ENCODE measurements around the gene SLC35F4.
"Not testable (repeated sequence)": the region's sequence is repeated elsewhere in the genome, so short reads cannot be mapped to it uniquely, and the experiment has no call there.

Gene SLC35F4

GRCh38 chr14:57737598-57737997, 128.3 kb downstream of the SLC35F4 start:
- H3K27ac ChIP-seq (ENCODE audit: low read depth in 2 of 2, low read length in 2 of 2), result no peak overlapping the region
- H3K27me3 ChIP-seq (ENCODE audit: control insufficient read depth in 2 of 2, insufficient read depth in 2 of 2, low read length in 2 of 2), result no peaks in the 10 kb centered on the region
- H3K36me3 ChIP-seq (ENCODE audit: control insufficient read depth in 2 of 2, insufficient read depth in 2 of 2, low read length in 2 of 2), result no peaks in the 10 kb centered on the region
- no peak overlapping the region for H3K4me3 ChIP-seq (ENCODE audit: low read length in 2 of 2)
- no peak overlapping the region for H3K9ac ChIP-seq (ENCODE audit: low read depth in 1 of 2, low read length in 2 of 2)
- H3K4me1 ChIP-seq (ENCODE audit: control insufficient read depth in 2 of 2, insufficient read depth in 2 of 2, low read length in 2 of 2), result no peaks in the 10 kb centered on the region
- H3K9me3 ChIP-seq (ENCODE audit: control insufficient read depth in 2 of 2, low read length in 2 of 2), result no peaks in the 10 kb centered on the region

GRCh38 chr14:57736391-57736790, 129.5 kb downstream of the SLC35F4 start:
- Histone ChIP-seq H3K9me3 (ENCODE audit: control insufficient read depth in 2 of 2, low read length in 2 of 2) (no peaks in the 10 kb centered on the region), H3K27ac (ENCODE audit: low read depth in 2 of 2, low read length in 2 of 2) (no peak overlapping the region), H3K4me3 (ENCODE audit: low read length in 2 of 2) (no peak overlapping the region), H3K4me1 (ENCODE audit: control insufficient read depth in 2 of 2, insufficient read depth in 2 of 2, low read length in 2 of 2) (no peaks in the 10 kb centered on the region), H3K36me3 (ENCODE audit: control insufficient read depth in 2 of 2, insufficient read depth in 2 of 2, low read length in 2 of 2) (no peaks in the 10 kb centered on the region), H3K9ac (ENCODE audit: low read depth in 1 of 2, low read length in 2 of 2) (no peak overlapping the region), H3K27me3 (ENCODE audit: control insufficient read depth in 2 of 2, insufficient read depth in 2 of 2, low read length in 2 of 2) (no peaks in the 10 kb centered on the region)

- Histone ChIP-seq H3K9ac (ENCODE audit: low read depth in 1 of 2, low read length in 2 of 2) (no peak overlapping the region), H3K27me3 (ENCODE audit: control insufficient read depth in 2 of 2, insufficient read depth in 2 of 2, low read length in 2 of 2) (no peaks in the 10 kb centered on the region), H3K27ac (ENCODE audit: low read depth in 2 of 2, low read length in 2 of 2) (no peak overlapping the region), H3K4me3 (ENCODE audit: low read length in 2 of 2) (no peak overlapping the region), H3K9me3 (ENCODE audit: control insufficient read depth in 2 of 2, low read length in 2 of 2) (no peaks in the 10 kb centered on the region), H3K36me3 (ENCODE audit: control insufficient read depth in 2 of 2, insufficient read depth in 2 of 2, low read length in 2 of 2) (no peaks in the 10 kb centered on the region), H3K4me1 (ENCODE audit: control insufficient read depth in 2 of 2, insufficient read depth in 2 of 2, low read length in 2 of 2) (no peaks in the 10 kb centered on the region)
Measured at GRCh38 chr14:57735276-57735675, 130.6 kb downstream of the SLC35F4 start.

- Histone ChIP-seq H3K36me3 (ENCODE audit: control insufficient read depth in 2 of 2, insufficient read depth in 2 of 2, low read length in 2 of 2) (no peaks in the 10 kb centered on the region), H3K9ac (ENCODE audit: low read depth in 1 of 2, low read length in 2 of 2) (no peak overlapping the region), H3K27me3 (ENCODE audit: control insufficient read depth in 2 of 2, insufficient read depth in 2 of 2, low read length in 2 of 2) (no peaks in the 10 kb centered on the region), H3K4me3 (ENCODE audit: low read length in 2 of 2) (no peak overlapping the region), H3K9me3 (ENCODE audit: control insufficient read depth in 2 of 2, low read length in 2 of 2) (no peaks in the 10 kb centered on the region), H3K27ac (ENCODE audit: low read depth in 2 of 2, low read length in 2 of 2) (no peak overlapping the region), H3K4me1 (ENCODE audit: control insufficient read depth in 2 of 2, insufficient read depth in 2 of 2, low read length in 2 of 2) (no peaks in the 10 kb centered on the region)
Measured at GRCh38 chr14:57732463-57733285, 133.2 kb downstream of the SLC35F4 start.

- Histone ChIP-seq H3K27ac (ENCODE audit: low read depth in 2 of 2, low read length in 2 of 2) (no peak overlapping the region), H3K4me1 (ENCODE audit: control insufficient read depth in 2 of 2, insufficient read depth in 2 of 2, low read length in 2 of 2) (no peaks in the 10 kb centered on the region), H3K4me3 (ENCODE audit: low read length in 2 of 2) (no peak overlapping the region), H3K27me3 (ENCODE audit: control insufficient read depth in 2 of 2, insufficient read depth in 2 of 2, low read length in 2 of 2) (no peaks in the 10 kb centered on the region), H3K36me3 (ENCODE audit: control insufficient read depth in 2 of 2, insufficient read depth in 2 of 2, low read length in 2 of 2) (no peaks in the 10 kb centered on the region), H3K9ac (ENCODE audit: low read depth in 1 of 2, low read length in 2 of 2) (no peak overlapping the region), H3K9me3 (ENCODE audit: control insufficient read depth in 2 of 2, low read length in 2 of 2) (no peaks in the 10 kb centered on the region)
Measured at GRCh38 chr14:57729208-57730187, 136.4 kb downstream of the SLC35F4 start.

GRCh38 chr14:57725399-57726077, 140.4 kb downstream of the SLC35F4 start:
- no peaks in the 10 kb centered on the region for H3K4me1 ChIP-seq (ENCODE audit: control insufficient read depth in 2 of 2, insufficient read depth in 2 of 2, low read length in 2 of 2)
- H3K9me3 ChIP-seq (ENCODE audit: control insufficient read depth in 2 of 2, low read length in 2 of 2), result no peaks in the 10 kb centered on the region
- H3K9ac ChIP-seq (ENCODE audit: low read depth in 1 of 2, low read length in 2 of 2), result no peak overlapping the region
- H3K27ac ChIP-seq (ENCODE audit: low read depth in 2 of 2, low read length in 2 of 2), result no peak overlapping the region
- H3K36me3 ChIP-seq (ENCODE audit: control insufficient read depth in 2 of 2, insufficient read depth in 2 of 2, low read length in 2 of 2), result no peaks in the 10 kb centered on the region
- no peak overlapping the region for H3K4me3 ChIP-seq (ENCODE audit: low read length in 2 of 2)
- no peaks in the 10 kb centered on the region for H3K27me3 ChIP-seq (ENCODE audit: control insufficient read depth in 2 of 2, insufficient read depth in 2 of 2, low read length in 2 of 2)

GRCh38 chr14:57722141-57722540, 143.8 kb downstream of the SLC35F4 start:
- H3K4me1 ChIP-seq (ENCODE audit: control insufficient read depth in 2 of 2, insufficient read depth in 2 of 2, low read length in 2 of 2); H3K36me3 ChIP-seq (ENCODE audit: control insufficient read depth in 2 of 2, insufficient read depth in 2 of 2, low read length in 2 of 2); H3K9me3 ChIP-seq (ENCODE audit: control insufficient read depth in 2 of 2, low read length in 2 of 2); H3K9ac ChIP-seq (ENCODE audit: low read depth in 1 of 2, low read length in 2 of 2); H3K27me3 ChIP-seq (ENCODE audit: control insufficient read depth in 2 of 2, insufficient read depth in 2 of 2, low read length in 2 of 2); H3K4me3 ChIP-seq (ENCODE audit: low read length in 2 of 2); H3K27ac ChIP-seq (ENCODE audit: low read depth in 2 of 2, low read length in 2 of 2): not testable (repeated sequence)

GRCh38 chr14:57714487-57714931, 151.4 kb downstream of the SLC35F4 start:
- no peak overlapping the region for H3K9ac ChIP-seq (ENCODE audit: low read depth in 1 of 2, low read length in 2 of 2)
- no peaks in the 10 kb centered on the region for H3K27me3 ChIP-seq (ENCODE audit: control insufficient read depth in 2 of 2, insufficient read depth in 2 of 2, low read length in 2 of 2)
- no peaks in the 10 kb centered on the region for H3K36me3 ChIP-seq (ENCODE audit: control insufficient read depth in 2 of 2, insufficient read depth in 2 of 2, low read length in 2 of 2)
- H3K4me1 ChIP-seq (ENCODE audit: control insufficient read depth in 2 of 2, insufficient read depth in 2 of 2, low read length in 2 of 2), result no peaks in the 10 kb centered on the region
- peaks cover 0 to 5% of the 10 kb centered on the region in 2 donors for H3K9me3 ChIP-seq (ENCODE audit: control insufficient read depth in 2 of 2, low read length in 2 of 2)
- H3K4me3 ChIP-seq (ENCODE audit: low read length in 2 of 2), result no peak overlapping the region
- H3K27ac ChIP-seq (ENCODE audit: low read depth in 2 of 2, low read length in 2 of 2), result no peak overlapping the region

GRCh38 chr14:57712698-57713097, 153.2 kb downstream of the SLC35F4 start:
- H3K27me3 ChIP-seq (ENCODE audit: control insufficient read depth in 2 of 2, insufficient read depth in 2 of 2, low read length in 2 of 2), result no peaks in the 10 kb centered on the region
- no peak overlapping the region for H3K27ac ChIP-seq (ENCODE audit: low read depth in 2 of 2, low read length in 2 of 2)
- no peaks in the 10 kb centered on the region for H3K36me3 ChIP-seq (ENCODE audit: control insufficient read depth in 2 of 2, insufficient read depth in 2 of 2, low read length in 2 of 2)
- no peaks in the 10 kb centered on the region for H3K4me1 ChIP-seq (ENCODE audit: control insufficient read depth in 2 of 2, insufficient read depth in 2 of 2, low read length in 2 of 2)
- H3K4me3 ChIP-seq (ENCODE audit: low read length in 2 of 2), result no peak overlapping the region
- peaks cover 0 to 5% of the 10 kb centered on the region in 2 donors for H3K9me3 ChIP-seq (ENCODE audit: control insufficient read depth in 2 of 2, low read length in 2 of 2)
- no peak overlapping the region for H3K9ac ChIP-seq (ENCODE audit: low read depth in 1 of 2, low read length in 2 of 2)
